ENCODE measurements around the gene TMEM198. TPM values are rescaled to one million over a fixed set of nuclear protein-coding genes. Genes with fewer than 3 reads are reported as not detected.

TMEM198 gene
- total RNA-seq, 2 experiments from 2014 or later: 0.95 to 1.0 TPM

DNA sequence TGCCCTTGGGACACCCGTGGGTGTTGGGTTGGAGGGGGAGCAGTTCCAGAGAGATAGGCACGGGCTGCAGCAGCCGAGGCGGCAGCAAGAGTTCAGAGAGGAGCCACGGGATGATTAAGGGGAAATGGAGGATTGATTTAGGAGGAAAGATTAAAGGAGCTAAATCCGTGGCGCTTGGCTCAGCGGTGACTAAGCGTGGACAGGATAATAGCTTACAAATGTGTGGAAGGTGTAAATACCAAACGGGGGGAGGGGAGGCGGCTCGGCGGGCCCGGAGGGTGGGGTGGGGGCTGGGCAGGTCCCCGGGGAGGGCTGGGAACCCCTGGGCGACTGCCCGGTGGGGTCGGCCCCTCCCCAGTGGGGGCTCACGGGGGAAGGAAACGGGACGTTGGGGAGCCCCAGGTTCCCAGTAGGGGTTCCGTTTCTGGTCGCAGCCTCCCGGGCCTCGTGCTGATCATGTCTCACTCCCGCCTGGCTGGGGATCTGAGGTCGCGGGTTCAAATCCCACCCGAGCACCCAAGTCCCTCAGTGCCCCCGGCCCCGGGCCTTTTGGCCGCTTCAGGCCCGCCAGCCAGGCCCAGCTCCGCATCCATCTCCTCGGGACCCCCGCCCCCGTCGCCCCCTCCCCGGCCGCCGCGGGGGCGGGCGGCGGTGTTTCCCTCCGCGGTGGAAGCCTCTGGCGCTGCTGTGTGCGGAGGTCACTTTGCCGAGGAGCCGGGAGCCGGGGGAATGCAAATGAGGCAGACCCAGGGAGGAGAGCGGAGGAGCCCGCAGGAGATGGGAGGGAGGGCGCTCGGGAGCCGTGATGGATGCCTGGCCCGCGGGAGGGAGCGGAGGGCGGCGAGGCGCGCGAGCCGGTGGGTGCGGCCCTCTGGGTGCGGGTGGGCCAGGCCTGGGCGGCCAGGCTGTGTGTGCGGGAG, 21.5 kb upstream of the TMEM198 start:
- H3K36me3 Mint-ChIP-seq (ENCODE audit: low read depth): no peaks in the 10 kb centered on the region
- no peaks in the 10 kb centered on the region for H3K9me3 Mint-ChIP-seq
- H3K4me3 Mint-ChIP-seq: no peak overlapping the region
- ChIA-PET POLR2A (no interaction called here), CTCF (interaction anchor here (1.1 to 2.5 kb wide), 2 partner anchors 8 to 24 kb away, joined by 3 to 16 read pairs; partner anchors contain the start of gene GMPPA)
- H3K4me1 Mint-ChIP-seq: peaks cover 2% of the 10 kb centered on the region
- DNase-seq: no peak
- H3K27ac Mint-ChIP-seq: no peak overlapping the region
- H3K27me3 Mint-ChIP-seq: peaks cover 78% of the 10 kb centered on the region

- Mint-ChIP-seq H3K4me3 (no peak overlapping the region), H3K27me3 (peaks cover 78% of the 10 kb centered on the region), H3K4me1 (peaks cover 2% of the 10 kb centered on the region), H3K27ac (no peak overlapping the region), H3K36me3 (ENCODE audit: low read depth) (no peaks in the 10 kb centered on the region), H3K9me3 (no peaks in the 10 kb centered on the region)
- no peak for DNase-seq
- ChIA-PET POLR2A (no interaction called here), CTCF (interaction anchor here (0.7 to 2.0 kb wide), 5 partner anchors 20 to 47 kb away, joined by 3 to 7 read pairs (median 4); partner anchors contain the start of genes CHPF and TMEM198)
These were observed 20.7 kb upstream of the TMEM198 start for GRCh38 chr2:219523031-219523671.

GRCh38 chr2:219524817-219525216, 19.0 kb upstream of the TMEM198 start:
- POLR2A ChIA-PET: no interaction called here
- no peak overlapping the region for H3K4me3 Mint-ChIP-seq
- no peaks in the 10 kb centered on the region for H3K36me3 Mint-ChIP-seq (ENCODE audit: low read depth)
- CTCF ChIA-PET: interaction anchor here (1.2 to 2.0 kb wide), 3 partner anchors 16 to 30 kb away, joined by 3 to 7 read pairs (median 5); partner anchors contain the start of genes CHPF and TMEM198
- no peaks in the 10 kb centered on the region for H3K9me3 Mint-ChIP-seq
- peaks cover 80% of the 10 kb centered on the region for H3K27me3 Mint-ChIP-seq
- H3K27ac Mint-ChIP-seq: no peak overlapping the region
- no peak for DNase-seq
- H3K4me1 Mint-ChIP-seq: peaks cover 2% of the 10 kb centered on the region

DNA sequence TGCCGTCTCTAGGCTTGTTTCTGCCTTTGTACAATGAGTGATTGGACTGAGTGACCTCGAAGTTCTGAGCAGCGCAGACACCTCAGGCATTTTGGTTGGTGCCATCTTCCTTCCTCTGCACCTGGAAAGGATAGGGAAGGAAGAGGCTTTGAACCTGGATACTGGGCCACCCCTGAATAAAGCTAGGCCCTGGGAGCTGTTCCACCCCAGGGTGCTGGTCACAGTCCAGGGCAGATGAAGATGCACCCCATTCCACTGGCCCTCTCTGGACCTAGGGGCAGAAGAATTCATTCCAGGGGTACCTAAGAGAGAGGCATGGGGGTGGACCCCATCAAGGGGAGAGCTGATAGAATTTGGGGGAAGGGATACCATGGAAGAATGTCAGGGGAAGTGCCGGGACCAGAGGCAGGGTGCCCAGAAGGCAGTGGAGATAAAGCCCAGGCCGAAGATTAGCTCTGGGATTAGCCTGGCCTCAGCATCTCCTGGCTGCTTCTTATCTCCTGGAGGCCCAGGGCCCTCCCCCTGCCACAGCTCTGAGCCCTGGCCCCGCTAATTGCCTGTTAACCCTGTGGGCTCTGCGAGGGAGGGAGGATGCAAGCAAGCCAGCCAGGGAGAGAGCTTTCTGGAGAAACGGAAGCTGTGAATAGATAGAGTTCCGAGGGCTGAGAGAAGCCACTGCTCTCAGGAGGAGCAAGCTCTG, 18.1 kb upstream of the TMEM198 start:
- H3K4me1 Mint-ChIP-seq: peaks cover 2% of the 10 kb centered on the region
- no peaks in the 10 kb centered on the region for H3K9me3 Mint-ChIP-seq
- ChIA-PET CTCF (interaction anchor here (0.6 to 8.5 kb wide), 5 partner anchors 14 to 50 kb away, joined by 3 to 175 read pairs (median 4); partner anchors contain the start of gene GMPPA), POLR2A (no interaction called here)
- H3K27me3 Mint-ChIP-seq: peaks cover 82% of the 10 kb centered on the region
- H3K4me3 Mint-ChIP-seq: no peak overlapping the region
- H3K27ac Mint-ChIP-seq: no peak overlapping the region
- no peak for DNase-seq
- H3K36me3 Mint-ChIP-seq (ENCODE audit: low read depth): no peaks in the 10 kb centered on the region

DNA sequence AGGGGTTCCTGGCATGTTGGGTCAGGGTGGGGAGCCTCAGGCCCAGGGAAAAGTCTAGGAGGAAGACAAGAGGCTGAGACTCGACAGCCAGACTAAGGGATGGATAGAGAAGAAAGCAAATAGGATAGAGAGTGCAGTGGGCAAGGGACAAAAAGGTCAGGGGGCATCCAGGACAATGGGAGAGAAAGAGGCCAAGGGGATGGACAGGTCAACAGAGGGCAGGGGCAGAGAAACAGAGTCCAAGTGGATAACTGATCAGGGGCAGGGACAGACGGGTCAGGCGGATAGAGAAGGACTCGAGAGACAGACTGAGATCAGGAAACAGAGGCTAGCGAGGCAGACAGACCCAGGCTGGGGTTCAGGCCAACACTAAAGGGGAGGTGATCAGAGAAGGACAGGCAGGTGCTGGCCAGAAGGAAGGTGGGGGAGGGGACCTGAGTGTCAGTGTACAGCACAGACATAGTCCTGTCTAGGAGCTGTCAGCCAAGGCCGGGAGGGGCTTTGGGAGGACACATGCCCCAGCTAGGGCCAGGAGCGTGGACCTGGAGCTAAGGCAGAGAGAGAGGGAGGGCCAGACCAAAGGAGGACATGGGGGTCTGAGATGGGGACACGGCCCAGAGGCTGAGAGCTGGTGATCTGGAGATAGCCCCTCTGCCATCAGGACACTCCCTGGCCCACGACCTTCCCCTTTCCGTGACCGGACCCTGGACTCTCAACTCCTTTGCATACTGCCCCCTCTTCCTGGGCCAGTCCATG, 17.3 kb upstream of the TMEM198 start:
- ChIA-PET CTCF (interaction anchor here (0.6 to 8.5 kb wide), 6 partner anchors 15 to 124 kb away, joined by 3 to 175 read pairs (median 7); partner anchors contain the start of gene GMPPA), POLR2A (no interaction called here)
- Mint-ChIP-seq H3K4me3 (no peak overlapping the region), H3K4me1 (peaks cover 2% of the 10 kb centered on the region), H3K27ac (no peak overlapping the region), H3K9me3 (no peaks in the 10 kb centered on the region), H3K36me3 (ENCODE audit: low read depth) (no peaks in the 10 kb centered on the region), H3K27me3 (peaks cover 80% of the 10 kb centered on the region)
- no peak for DNase-seq

GRCh38 chr2:219527076-219527394, 16.8 kb upstream of the TMEM198 start:
- H3K27ac Mint-ChIP-seq: no peak overlapping the region
- POLR2A ChIA-PET: no interaction called here
- H3K4me3 Mint-ChIP-seq: no peak overlapping the region
- no peaks in the 10 kb centered on the region for H3K9me3 Mint-ChIP-seq
- CTCF ChIA-PET: interaction anchor here (1.9 to 8.5 kb wide), 3 partner anchors 14 to 124 kb away, joined by 10 to 175 read pairs (median 75); partner anchors contain the start of gene GMPPA
- no peaks in the 10 kb centered on the region for H3K36me3 Mint-ChIP-seq (ENCODE audit: low read depth)
- peaks cover 1% of the 10 kb centered on the region for H3K4me1 Mint-ChIP-seq
- DNase-seq: no peak
- H3K27me3 Mint-ChIP-seq: peaks cover 78% of the 10 kb centered on the region

GRCh38 chr2:219527472-219527871, 16.4 kb upstream of the TMEM198 start:
- H3K27ac Mint-ChIP-seq: no peak overlapping the region
- H3K36me3 Mint-ChIP-seq (ENCODE audit: low read depth): no peaks in the 10 kb centered on the region
- H3K4me3 Mint-ChIP-seq: no peak overlapping the region
- H3K4me1 Mint-ChIP-seq: no peaks in the 10 kb centered on the region
- no peaks in the 10 kb centered on the region for H3K9me3 Mint-ChIP-seq
- ChIA-PET POLR2A (no interaction called here), CTCF (interaction anchor here (1.1 to 8.5 kb wide), 6 partner anchors 14 to 125 kb away, joined by 4 to 175 read pairs (median 33); partner anchors contain the start of gene GMPPA)
- no peak for DNase-seq
- H3K27me3 Mint-ChIP-seq: peaks cover 77% of the 10 kb centered on the region

DNA sequence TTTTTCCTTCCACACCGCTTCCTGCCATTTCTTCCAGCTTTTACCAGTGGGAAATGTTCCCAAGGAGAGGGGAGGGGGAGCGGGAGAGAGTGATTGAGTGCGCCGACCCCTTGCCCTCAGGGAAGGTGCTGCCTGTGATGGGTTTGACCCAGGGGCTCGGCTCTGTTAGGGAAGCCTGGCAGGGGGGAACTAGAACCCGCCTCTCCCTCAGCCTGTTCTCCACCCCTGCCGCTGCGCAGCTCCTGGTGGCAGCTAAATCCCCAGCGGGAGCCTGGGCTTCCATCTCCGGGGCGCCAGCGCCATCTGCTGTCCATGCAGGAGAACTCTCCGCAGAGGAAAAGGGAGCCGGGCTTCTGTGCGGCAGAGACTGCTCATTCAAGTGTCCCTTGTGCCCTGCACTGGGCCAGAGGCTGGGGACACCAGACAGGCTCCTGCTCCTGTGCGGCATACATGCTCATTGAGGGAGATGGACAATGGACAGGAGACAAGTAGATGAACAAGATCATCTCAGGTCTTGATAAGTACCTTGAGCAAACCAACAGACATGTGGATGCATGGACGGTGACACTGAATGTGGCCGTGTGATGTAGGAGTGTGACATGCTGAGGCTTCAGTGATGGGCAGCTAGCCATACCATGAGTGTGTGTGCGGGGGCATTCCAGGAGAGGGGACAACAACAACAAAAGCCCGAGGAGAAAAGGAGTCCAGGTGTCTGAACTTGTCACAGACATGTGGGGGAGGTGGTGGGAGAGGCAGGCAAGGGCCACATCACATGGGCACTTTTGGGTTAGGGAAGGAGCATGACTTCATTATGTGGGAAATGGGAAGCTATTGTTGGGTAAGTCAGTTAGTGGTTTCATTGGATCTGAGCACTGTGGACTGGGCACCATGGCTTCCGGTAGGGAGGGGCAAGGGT, 13.5 kb upstream of the TMEM198 start:
- Mint-ChIP-seq H3K9me3 (no peaks in the 10 kb centered on the region), H3K27me3 (peaks cover 61% of the 10 kb centered on the region), H3K4me3 (no peak overlapping the region), H3K4me1 (no peaks in the 10 kb centered on the region), H3K27ac (no peak overlapping the region), H3K36me3 (ENCODE audit: low read depth) (no peaks in the 10 kb centered on the region)
- peak; percentile 84 for DNase-seq
- ChIA-PET CTCF (interaction anchor here (0.6 to 8.5 kb wide), 33 partner anchors 9 to 324 kb away, joined by 3 to 175 read pairs (median 5); partner anchors contain the start of genes ASIC4, CHPF, DNPEP and GMPPA), POLR2A (interaction anchor here (0.8 to 1.5 kb wide), 5 partner anchors 10 to 35 kb away, joined by 3 to 4 read pairs (median 3); partner anchors contain the start of gene GMPPA)

DNA sequence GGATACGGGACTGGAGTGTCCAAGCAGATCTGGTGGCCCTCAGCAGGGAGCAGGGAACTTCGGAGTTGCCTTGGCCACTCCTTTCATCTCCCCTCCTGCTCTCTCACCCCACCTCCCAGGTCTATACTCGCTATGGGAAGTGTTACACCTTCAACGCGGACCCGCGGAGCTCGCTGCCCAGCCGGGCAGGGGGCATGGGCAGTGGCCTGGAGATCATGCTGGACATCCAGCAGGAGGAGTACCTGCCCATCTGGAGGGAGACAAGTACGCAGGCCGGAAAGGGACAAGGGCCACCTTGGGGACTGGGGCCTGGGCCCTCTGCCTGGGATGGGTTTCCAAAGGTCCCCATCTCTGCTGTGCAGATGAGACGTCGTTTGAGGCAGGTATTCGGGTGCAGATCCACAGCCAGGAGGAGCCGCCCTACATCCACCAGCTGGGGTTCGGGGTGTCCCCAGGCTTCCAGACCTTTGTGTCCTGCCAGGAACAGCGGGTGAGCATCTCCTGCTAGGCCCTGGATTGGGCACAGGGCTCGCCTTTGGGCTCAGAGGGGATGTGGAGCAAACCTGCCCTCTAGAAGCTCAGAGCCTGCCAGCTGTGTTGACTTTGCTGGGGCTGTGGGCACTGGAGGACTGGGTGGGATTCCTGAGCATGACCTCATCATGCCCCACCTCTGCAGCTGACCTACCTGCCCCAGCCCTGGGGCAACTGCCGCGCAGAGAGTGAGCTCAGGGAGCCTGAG, 12.0 kb upstream of the TMEM198 start:
- peaks cover 49% of the 10 kb centered on the region for H3K27me3 Mint-ChIP-seq
- no peak overlapping the region for H3K27ac Mint-ChIP-seq
- ChIA-PET CTCF (interaction anchor here (1.1 to 8.5 kb wide), 7 partner anchors 9 to 133 kb away, joined by 3 to 175 read pairs (median 25); partner anchors contain the start of gene GMPPA), POLR2A (interaction anchor here (1.1 kb wide), 1 partner anchor 31 kb away, joined by 3 read pairs; no protein-coding TSS in a partner anchor)
- DNase-seq: no peak
- H3K4me3 Mint-ChIP-seq: no peak overlapping the region
- no peaks in the 10 kb centered on the region for H3K36me3 Mint-ChIP-seq (ENCODE audit: low read depth)
- no peaks in the 10 kb centered on the region for H3K4me1 Mint-ChIP-seq
- H3K9me3 Mint-ChIP-seq: no peaks in the 10 kb centered on the region

- Mint-ChIP-seq H3K4me1 (no peaks in the 10 kb centered on the region), H3K36me3 (ENCODE audit: low read depth) (no peaks in the 10 kb centered on the region), H3K27ac (no peak overlapping the region), H3K4me3 (no peak overlapping the region), H3K27me3 (peaks cover 46% of the 10 kb centered on the region), H3K9me3 (no peaks in the 10 kb centered on the region)
- no peak for DNase-seq
- POLR2A ChIA-PET: no interaction called here
- CTCF ChIA-PET: interaction anchor here (4.4 to 8.5 kb wide), 2 partner anchors 8 to 35 kb away, joined by 25 to 175 read pairs; partner anchors contain the start of gene GMPPA
These were observed 11.5 kb upstream of the TMEM198 start for GRCh38 chr2:219532378-219532649.

Measured in activated CD4-positive, alpha-beta memory T cell treated with anti-CD3 and anti-CD28 coated beads, Interleukin-2, amount 10 ng/mL, durations not matched to agents 7 days and 5 days (primary cell).